Coronary artery (tissue), 2 donors: ENCODE results near the gene EDEM3.

Experiments
- DNase-seq: peaks from one replicate; pipeline ENCODE4 v3.0.0-alpha.2; 2017; ENCODE audit warnings: low spot score
- H3K27ac ChIP-seq, 2 donors: fragments of 200-600 bp; sonication (generic); one replicate each; pipeline ENCODE4 v1.5.1; 2016 to 2019
- H3K4me3 ChIP-seq: fragments of 200-600 bp; sonication (generic); 2 replicates; pipeline ENCODE4 v1.5.1; 2016; ENCODE audit warnings: mild to moderate bottlenecking, moderate library complexity
- TF ChIP-seq, protein P1 (sequence below): fragments of 200-600 bp; sonication (generic); IDR thresholded peaks from one replicate; pipeline ENCODE4 v1.5.1; 2019; ENCODE audit warnings: antibody characterized with exemption

EDEM3 gene

DNA sequence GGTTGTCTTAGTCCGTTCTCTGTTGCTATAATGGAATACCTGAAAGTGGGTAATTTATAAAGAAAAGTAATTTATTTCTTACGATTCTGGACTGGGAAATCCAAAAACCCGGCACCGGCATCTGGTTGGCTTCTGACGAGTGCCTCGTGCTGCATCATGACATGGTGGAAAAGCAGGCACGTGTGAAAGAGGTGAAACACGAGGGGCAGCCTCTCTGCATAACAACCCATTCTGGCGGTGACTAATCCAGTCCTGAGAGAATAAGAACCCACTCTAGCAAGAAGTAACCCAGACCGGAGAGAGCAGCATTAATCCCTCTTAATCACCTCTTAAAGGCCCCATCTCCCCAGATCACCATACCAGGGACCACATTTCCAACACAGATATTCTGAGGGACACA is 2.7 kb upstream of the EDEM3 start:
- DNase-seq, result no peak
- Histone ChIP-seq H3K27ac (no peak overlapping the region), H3K4me3 (no peak overlapping the region)
- TF ChIP-seq, protein P1, sequence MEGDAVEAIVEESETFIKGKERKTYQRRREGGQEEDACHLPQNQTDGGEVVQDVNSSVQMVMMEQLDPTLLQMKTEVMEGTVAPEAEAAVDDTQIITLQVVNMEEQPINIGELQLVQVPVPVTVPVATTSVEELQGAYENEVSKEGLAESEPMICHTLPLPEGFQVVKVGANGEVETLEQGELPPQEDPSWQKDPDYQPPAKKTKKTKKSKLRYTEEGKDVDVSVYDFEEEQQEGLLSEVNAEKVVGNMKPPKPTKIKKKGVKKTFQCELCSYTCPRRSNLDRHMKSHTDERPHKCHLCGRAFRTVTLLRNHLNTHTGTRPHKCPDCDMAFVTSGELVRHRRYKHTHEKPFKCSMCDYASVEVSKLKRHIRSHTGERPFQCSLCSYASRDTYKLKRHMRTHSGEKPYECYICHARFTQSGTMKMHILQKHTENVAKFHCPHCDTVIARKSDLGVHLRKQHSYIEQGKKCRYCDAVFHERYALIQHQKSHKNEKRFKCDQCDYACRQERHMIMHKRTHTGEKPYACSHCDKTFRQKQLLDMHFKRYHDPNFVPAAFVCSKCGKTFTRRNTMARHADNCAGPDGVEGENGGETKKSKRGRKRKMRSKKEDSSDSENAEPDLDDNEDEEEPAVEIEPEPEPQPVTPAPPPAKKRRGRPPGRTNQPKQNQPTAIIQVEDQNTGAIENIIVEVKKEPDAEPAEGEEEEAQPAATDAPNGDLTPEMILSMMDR, result no peak

DNA sequence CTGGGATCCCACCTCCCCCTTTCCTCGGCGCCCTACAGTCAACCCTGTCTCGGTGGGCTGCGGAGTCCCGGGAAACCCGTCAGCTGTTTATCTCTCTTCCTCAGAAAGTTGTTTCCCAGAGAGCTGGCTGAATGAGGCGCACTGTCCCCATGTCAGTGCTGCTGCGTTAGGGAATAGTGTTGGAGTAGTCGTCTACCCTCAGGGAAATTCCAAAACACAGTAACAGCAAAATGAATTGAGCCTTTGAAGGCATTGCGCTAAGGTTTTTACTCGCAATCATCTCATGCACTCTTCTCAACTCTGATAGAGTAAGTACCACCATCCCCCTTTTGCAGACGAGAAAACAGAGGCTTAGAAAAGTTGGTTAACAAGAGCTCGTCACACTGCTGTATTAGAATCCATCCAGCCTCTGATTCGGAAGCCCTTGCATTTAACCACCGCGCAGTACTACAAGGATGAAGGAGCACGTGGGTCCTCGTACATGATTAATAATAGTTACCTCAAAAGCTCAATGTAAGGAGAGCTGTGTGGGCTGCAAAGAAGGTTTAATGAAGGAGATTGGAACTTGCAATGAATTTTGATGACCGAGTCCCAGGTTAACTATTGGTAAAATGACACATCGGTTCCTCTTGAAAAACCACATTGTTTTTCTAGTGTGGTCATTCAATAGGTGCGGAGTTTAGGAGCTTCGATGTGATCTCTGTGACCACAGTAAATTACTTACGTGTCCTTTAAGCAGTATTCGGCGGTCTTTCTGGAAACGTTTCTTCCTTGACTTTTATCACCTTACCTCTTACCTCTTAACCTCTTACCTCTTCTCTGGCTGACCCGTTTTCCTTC is 788 bp upstream of the EDEM3 start:
- TF ChIP-seq, protein P1, result no peak
- DNase-seq, result no peak

DNA sequence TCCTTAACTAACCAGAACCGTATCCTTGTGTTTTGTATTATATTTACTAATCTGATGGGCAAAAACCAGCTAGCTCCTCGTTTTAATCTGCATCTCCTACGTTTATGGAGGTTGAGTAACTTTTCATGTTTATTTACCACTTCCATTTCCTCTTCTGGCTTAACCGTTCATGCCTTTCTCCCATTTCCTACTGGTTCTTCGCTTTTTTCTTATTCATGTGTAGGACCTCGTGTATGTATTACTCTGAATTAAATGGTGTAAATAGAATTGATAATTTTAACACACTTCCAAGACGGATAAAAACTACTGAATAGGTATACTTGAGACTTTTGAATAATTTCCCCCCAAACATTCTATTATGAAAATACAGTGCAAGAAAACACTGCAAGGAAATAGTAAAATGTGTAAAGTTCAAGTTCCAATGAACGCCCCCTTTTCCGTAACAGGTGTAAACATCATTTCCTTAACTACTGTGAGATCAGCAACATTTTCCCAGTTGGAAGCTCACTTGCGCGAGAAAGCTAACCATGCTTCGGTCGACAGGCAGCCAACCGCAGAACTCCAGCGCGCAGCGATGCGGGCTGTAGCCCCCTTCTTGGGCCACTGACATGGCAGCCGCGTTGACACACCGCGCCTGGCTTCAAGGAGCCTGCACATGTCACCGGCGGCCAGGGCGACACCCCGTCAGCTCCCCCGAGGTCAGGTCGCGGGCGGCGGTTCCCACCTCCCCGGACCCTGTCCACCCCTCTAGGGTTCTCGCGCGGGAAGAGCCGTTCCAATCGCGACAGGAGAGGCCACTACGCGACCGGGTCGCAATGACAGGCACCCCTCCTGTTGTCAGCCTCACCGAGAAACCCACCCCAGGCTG is 816 bp downstream of the EDEM3 start:
- Histone ChIP-seq H3K4me3 (peak overlapping the region; percentile 97), H3K27ac (peak overlapping the region; percentile 95 to 98)
- DNase-seq, result peak; percentile 79
- TF ChIP-seq, protein P1, result no peak

More for the DNA sequence above, 788 bp upstream of the EDEM3 start:
- H3K27ac ChIP-seq, result peak overlapping the region; percentile 95 to 98
- H3K4me3 ChIP-seq, result peak overlapping the region; percentile 97

- TF ChIP-seq, protein P1, result no peak
- no peak overlapping the region for H3K27ac ChIP-seq
- DNase-seq, result no peak
- peak overlapping the region; percentile 97 for H3K4me3 ChIP-seq
These were observed 1.5 kb downstream of the EDEM3 start for GRCh38 chr1:184753117-184753516.

DNA sequence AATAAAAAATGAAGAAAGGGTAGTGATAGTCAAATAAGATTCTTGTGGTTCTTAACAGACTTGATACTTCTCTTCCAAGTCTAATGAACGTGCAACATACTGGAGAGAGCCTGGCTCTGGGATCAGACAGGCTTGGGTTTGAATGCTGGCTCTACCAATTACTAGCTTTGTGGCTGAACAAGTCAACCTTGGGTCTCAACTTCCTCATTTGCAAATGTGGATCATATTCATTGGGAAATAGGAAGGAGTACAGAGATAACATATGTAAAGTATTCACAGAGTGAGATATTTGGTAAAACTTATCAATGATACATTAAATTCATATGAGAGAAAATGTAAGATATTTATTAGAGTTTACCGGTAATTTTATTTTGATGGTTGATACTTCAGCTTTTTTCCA is 2.0 kb downstream of the EDEM3 start:
- DNase-seq, result no peak
- Histone ChIP-seq H3K4me3 (no peak overlapping the region), H3K27ac (no peak overlapping the region)
- TF ChIP-seq, protein P1, result no peak

DNA sequence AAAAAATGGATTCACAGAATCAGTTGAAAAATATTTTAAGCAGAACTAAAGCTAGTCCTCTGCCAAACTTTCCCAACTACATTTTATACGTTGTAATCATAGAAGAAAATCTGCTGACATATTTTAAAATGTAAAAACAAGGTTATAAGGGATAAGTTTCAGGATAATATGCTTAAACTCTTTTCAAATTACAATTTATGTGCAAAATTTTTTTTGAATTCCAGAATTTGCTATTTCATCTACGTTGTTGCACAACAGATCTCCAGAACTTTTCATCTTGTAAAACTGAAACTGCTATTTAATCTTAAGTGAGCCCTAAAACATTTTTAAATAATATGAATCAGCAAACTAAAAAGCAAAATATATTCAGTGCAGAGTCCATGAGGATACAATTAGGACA is 5.9 kb downstream of the EDEM3 start:
- TF ChIP-seq, protein P1, result no peak
- Histone ChIP-seq H3K4me3 (no peak overlapping the region), H3K27ac (no peak overlapping the region)
- DNase-seq, result no peak
